H1 (cell line): ENCODE data around the gene DGKH. TPM values are rescaled to one million over a fixed set of nuclear protein-coding genes. Genes with fewer than 3 reads are reported as not detected.

Experiments
- BCL11A ChIP-seq, 2 experiments: IDR thresholded peaks; one replicate each; pipeline ENCODE4 v1.6.1; 2011; ENCODE audit warnings: low read depth in 2 of 2, low read length in 2 of 2, mild to moderate bottlenecking in 2 of 2
- CBX8 ChIP-seq: fragments of 300-800, 300-1000 bp; sonication (generic); IDR thresholded peaks from 2 replicates; pipeline ENCODE4 v1.7.1; 2016; ENCODE audit warnings: low read depth, low read length, borderline replicate concordance
- CHD2 ChIP-seq: IDR thresholded peaks from 2 replicates; pipeline ENCODE4 v1.6.1; 2012; ENCODE audit warnings: low read length, improper control_type of control experiment
- CHD7 ChIP-seq: fragments of 300-600 bp; sonication (generic); IDR thresholded peaks from 2 replicates; pipeline ENCODE4 v1.7.1; 2012; ENCODE audit warnings: low read length, moderate library complexity, mild to moderate bottlenecking, inconsistent platforms; ENCODE audit not compliant: insufficient replicate concordance
- HDAC2 ChIP-seq, 2 experiments: fragments of 300-600 bp in 1 of 2; sonication (generic) in 1 of 2; IDR thresholded peaks; 2 replicates each; pipeline ENCODE4 v1.6.1; 2011 to 2012; ENCODE audit warnings: low read depth in 2 of 2, low read length in 2 of 2, mild to moderate bottlenecking in 2 of 2, moderate library complexity in 2 of 2, borderline replicate concordance in 1 of 2, inconsistent platforms in 1 of 2
- KDM1A ChIP-seq: fragments of 200-600, 300-600 bp; sonication (generic); IDR thresholded peaks from 2 replicates; pipeline ENCODE4 v1.7.1; 2016; ENCODE audit warnings: mild to moderate bottlenecking, low read length, borderline replicate concordance
- POLR2A ChIP-seq, 2 experiments: IDR thresholded peaks; 1 replicate in 1 of 2; 2 replicates in 1 of 2; pipeline ENCODE4 v1.6.1; 2011; ENCODE audit warnings: low read depth in 2 of 2, low read length in 2 of 2, mild to moderate bottlenecking in 2 of 2; ENCODE audit errors: control extremely low read depth in 1 of 2
- TBP ChIP-seq: IDR thresholded peaks from 2 replicates; pipeline ENCODE4 v1.6.1; 2011; ENCODE audit warnings: low read depth, low read length, improper control_type of control experiment
- USF2 ChIP-seq: IDR thresholded peaks from 2 replicates; pipeline ENCODE4 v1.6.1; 2011; ENCODE audit warnings: low read length, improper control_type of control experiment
- polyA plus RNA-seq, 7 experiments: library from polyadenylated mRNA; depleted of rRNA in 3 of 7; stranded (reverse) in 5 of 7; unstranded in 2 of 7; fragments of >200 nt in 5 of 7; fragments of 200-250 nt in 2 of 7; gene quantifications; 1 replicate in 5 of 7; 2 replicates in 1 of 7; 4 replicates in 1 of 7; pipeline versions ENCODE4 v1.2.1 to v1.2.3, GENCODE V29; 2011 to 2013; ENCODE audit warnings: missing spikeins in 2 of 7, mixed read lengths in 2 of 7
- total RNA-seq: library from RNA; stranded (reverse); fragmentation: NEBNext Ultra II Directional; extraction: Animal tissue kit (Norgen Biotek cat#: 25700); gene quantifications from 2 replicates; pipeline ENCODE4 v1.2.1, GENCODE V29; 2021

Gene DGKH
- total and polyA plus RNA-seq, 2 of the 8 experiments (the other 6 are each of a cell fraction or from before 2014, with no cell fraction given): 2.1 to 7.9 TPM

- TF ChIP-seq CHD7 (no peak), CBX8 (no peak), KDM1A (no peak), BCL11A (IDR thresholded peaks at IDR 0.05; ENCODE audit: low read depth in 2 of 2, low read length in 2 of 2) (no peak), USF2 (no peak), POLR2A (IDR thresholded peaks at IDR 0.05; ENCODE audit: control extremely low read depth in 1 of 2, low read depth in 2 of 2, low read length in 2 of 2) (no peak), CHD2 (no peak), TBP (no peak), HDAC2 (IDR thresholded peaks at IDR 0.05; ENCODE audit: borderline replicate concordance in 1 of 2, low read depth in 2 of 2, low read length in 2 of 2) (no peak)
- TF ChIP-seq, all 59 proteins: peak for 0
These were observed 7.1 kb downstream of the DGKH start (continued) for GRCh38 chr13:42055500-42056085.
